ENCODE results near the gene EIF2B4.

The EIF2B4 gene

DNA sequence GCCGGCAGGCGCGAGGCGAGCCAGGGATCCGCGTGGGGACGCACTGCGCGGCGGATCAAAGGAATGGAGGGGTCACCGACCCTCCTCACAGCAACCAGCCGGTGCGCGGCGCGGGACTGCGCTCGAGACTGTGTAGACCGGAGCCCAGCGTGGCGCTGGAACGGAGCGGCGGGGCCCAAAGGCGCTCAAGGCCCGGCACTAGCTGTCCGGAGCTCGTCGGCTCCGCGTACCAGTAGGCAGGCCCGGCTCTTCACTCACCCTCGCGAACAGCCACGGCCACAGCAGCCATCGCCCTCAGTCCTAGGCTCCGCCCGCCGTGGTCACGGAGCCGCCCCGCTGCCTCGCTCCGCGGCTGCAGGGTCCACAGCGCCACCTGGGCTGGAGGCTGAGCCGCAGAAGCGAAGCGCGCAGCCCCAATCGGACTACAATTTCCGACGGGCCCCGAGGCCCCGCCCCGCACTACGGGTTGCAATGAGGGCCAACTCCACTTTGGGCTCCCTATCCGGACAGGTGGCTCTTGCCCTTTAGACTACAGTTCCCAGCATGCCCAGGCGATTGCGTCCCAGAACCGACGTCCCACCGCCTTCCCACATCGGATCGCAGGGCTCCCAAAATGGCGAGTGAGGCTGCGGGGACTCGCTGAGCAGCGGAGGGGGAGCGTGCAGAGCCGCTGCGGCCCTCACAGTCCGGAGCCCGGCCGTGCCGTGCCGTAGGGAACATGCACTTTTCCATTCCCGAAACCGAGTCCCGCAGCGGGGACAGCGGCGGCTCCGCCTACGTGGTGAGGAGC is at the start of gene EIF2B4, which contains the start of gene SNX17:
TSS of gene EIF2B4 (minus strand) at position 313 of the 790 bp plus-strand sequence. CDS start at position 289, 24 bp downstream.
TSS of gene SNX17 (plus strand) at position 591 of the 790 bp plus-strand sequence. CDS start at position 719, 128 bp downstream.
- ATAC-seq (peak; percentile 94), DNase-seq (peak; percentile 99)

DNA sequence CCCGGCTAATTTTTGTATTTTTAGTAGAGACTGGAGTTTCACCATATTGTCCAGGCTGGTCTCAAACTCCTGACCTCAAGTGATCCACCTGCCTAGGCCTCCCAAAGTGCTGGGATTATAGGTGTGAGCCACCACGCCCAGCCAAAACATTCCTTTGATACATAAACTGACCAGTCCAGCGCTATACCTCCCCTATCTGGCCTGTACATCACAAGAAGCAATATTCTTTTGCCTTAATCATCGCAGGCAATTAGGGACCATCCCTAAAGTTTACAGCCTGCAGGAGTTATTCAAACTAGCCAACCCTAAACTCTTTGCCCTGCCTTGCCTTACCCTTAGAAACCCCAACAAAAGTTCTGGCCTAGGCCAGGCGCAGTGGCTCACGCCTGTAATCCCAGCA is 46.0 kb upstream of the EIF2B4 start:
- no peak for DNase-seq
- ATAC-seq, result no peak

- no peak for DNase-seq
- no peak for ATAC-seq
Measured at GRCh38 chr2:27412419-27413152, 42.4 kb upstream of the EIF2B4 start.

- peak; percentile 99 for DNase-seq
- peak; percentile 98 for ATAC-seq
Measured at GRCh38 chr2:27409321-27410073, 39.4 kb upstream of the EIF2B4 start, which contains the start of gene PPM1G. TSS of gene PPM1G (minus strand) at chr2:27409591. CDS start at chr2:27409422, 169 bp downstream.

- peak; percentile 47 for DNase-seq
Measured at GRCh38 chr2:27408601-27409320, 38.6 kb upstream of the EIF2B4 start.

GRCh38 chr2:27407798-27408491 is 37.8 kb upstream of the EIF2B4 start:
- ATAC-seq, result no peak
- DNase-seq, result no peak

More at GRCh38 chr2:27408601-27409320, 38.6 kb upstream of the EIF2B4 start:
- ATAC-seq, result peak; percentile 29

- ATAC-seq, result no peak
- no peak for DNase-seq
Measured at GRCh38 chr2:27400348-27401135, 30.4 kb upstream of the EIF2B4 start.

DNA sequence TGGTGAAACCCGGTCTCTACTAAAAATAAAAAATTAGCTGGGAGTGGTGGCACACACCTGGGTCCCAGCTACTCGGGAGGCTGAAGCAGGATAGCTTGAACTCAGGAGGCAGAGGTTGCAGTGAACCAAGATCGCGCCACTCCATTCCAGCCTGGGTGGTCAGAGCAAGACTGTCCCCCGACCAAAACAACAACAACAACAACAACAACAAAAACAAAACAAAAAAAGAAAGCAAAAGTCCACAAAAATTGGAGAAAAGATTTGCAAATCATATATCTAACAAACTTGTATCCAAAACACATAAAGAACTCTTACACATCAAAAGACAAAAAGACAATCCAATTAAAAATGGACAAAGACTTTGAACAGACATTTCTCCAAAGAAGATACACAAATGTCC is 28.8 kb upstream of the EIF2B4 start:
- ATAC-seq (no peak), DNase-seq (no peak)

DNA sequence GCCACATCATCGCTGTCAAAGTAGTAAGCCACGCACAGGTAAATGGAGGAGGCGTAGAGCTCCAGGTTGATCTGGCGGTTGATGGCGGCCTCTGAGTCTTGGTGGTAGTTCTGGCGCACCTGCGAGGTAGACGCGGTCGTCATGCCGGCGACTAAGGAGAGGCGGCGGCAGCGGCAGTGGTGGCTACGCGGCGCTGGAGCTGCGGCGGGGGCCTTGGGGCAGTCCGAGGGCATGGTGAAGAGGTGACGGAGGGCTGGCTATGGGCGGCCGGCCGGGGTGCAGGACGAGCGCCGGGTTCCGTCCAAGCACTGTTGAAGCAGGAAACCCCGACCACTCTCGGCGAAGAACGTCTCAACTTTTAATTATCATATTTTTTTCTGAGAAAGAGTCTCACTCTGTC is 23.1 kb upstream of the EIF2B4 start:
- DNase-seq, result no peak
- ATAC-seq, result no peak

DNA sequence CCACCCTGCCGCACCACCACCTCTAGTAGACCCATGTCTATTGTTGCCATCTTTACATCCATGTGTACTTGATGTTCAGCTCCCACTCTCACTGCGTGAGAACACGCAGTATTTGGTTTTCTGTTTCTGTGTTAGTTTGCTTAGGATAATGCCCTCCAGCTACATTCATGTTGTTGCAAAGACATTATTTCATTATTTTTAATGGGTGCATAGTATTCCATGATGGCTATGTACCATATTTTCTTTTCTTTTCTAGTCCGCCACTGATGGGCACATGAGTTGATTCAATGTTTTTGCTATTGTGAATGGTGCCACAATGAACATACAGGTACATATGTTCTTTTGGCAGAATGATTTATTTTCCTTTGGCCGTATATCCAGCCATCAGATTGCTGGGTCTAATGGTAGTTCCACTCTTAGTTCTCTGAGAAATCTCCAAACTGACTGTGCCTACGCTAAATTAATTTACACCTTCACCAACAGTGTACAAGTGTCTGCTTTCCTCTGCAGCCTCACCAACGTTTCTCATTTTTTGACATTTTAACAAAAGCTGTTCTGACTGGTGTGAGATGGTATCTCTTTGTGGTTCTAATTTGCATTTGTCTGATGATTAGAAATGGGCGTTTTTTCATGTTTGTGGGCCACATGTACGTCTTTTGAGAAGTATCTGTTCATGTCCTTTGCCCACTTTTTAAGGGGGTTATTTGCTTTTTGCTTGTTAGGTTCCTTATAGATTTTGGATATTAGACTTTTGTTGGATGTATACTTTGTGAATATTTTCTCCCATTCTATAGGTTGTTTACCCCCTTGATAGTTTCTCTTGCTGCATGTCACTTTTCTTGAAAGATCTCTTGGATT is 20.9 kb upstream of the EIF2B4 start:
- DNase-seq, result no peak
- ATAC-seq, result peak; percentile 28

DNA sequence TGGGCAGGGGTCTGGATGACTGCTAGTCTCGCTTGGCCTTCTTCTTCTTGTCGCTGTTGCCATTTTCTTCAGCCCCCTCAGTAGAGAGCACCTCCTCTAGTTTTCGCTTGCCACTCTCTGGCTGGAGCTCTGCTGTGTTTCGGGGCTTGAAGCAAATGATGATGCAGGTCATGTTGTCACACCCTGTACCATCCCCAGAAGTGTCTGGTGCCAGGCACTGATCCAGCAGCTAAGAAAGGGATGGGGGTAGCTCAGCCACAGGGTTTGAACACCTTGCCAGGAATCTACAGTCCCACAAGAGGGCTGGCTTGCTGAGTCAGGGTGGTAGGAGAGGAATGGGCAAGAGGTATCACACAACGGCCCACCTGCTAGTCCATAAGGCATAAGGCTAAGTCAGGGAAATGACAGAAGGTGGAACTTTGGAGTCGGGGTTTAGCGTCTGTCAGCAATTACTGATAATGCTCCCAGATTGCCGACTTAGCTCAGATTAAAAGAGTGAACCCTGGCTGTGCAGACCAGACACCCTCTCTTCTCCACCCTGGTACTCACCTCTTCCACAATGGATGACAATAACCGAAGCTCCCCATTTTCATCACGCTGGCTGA is 11.5 kb upstream of the EIF2B4 start:
- ATAC-seq (no peak), DNase-seq (no peak)

- peak; percentile 92 for ATAC-seq
- DNase-seq, result peak; percentile 91
Measured at GRCh38 chr2:27380626-27381545, 10.7 kb upstream of the EIF2B4 start, which contains the start of gene ZNF513. TSS of gene ZNF513 (minus strand) at chr2:27380734. CDS start at chr2:27380526, 208 bp downstream.

GRCh38 chr2:27379836-27380625 is 9.9 kb upstream of the EIF2B4 start:
- DNase-seq (peak; percentile 58), ATAC-seq (no peak)

DNA sequence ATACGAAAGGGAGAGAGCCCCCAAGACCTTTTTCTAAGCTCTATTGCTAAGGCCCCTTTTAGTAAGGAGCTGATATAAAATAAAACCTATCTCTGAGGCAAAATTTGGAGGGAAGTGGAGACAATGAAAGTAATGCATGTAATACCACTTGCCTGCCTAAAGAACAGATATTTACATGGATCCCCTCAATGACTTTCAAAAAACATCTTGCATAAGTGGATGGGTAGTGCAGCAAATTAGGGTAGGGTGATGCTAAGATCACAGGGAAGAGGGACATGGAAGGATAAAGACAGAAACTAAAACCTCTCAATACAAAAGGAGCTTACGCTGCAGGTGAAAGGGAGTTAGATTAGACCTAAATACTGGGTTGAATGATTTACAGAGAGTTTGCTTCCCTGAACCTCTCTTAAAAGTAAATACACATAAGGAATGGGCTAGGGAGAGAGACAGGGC is 9.3 kb upstream of the EIF2B4 start:
- no peak for ATAC-seq

GRCh38 chr2:27378809-27379290 is 8.7 kb upstream of the EIF2B4 start:
- ATAC-seq, result no peak
- no peak for DNase-seq

More for the DNA sequence above, 9.3 kb upstream of the EIF2B4 start:
- DNase-seq, result no peak

- ATAC-seq, result no peak
- DNase-seq, result no peak
Measured at GRCh38 chr2:27378096-27378808, 8.1 kb upstream of the EIF2B4 start.
